ENCODE results near the gene DMD.

DMD gene

GRCh38 chrX:32894679-32895078 is 316.7 kb downstream of the DMD start:
- DNase-seq (ENCODE audit: low read depth), result no peak

GRCh38 chrX:32893751-32894150 is 317.6 kb downstream of the DMD start:
- no peak for DNase-seq (ENCODE audit: low read depth)
- no peak overlapping the region for H3K4me3 ChIP-seq (ENCODE audit: low read depth, low read length)
- no peak for TF ChIP-seq CTCF (IDR thresholded peaks at IDR 0.05; ENCODE audit: low read depth, low read length)

More at GRCh38 chrX:32894679-32895078, 316.7 kb downstream of the DMD start:
- no peak overlapping the region for H3K4me3 ChIP-seq (ENCODE audit: low read depth, low read length)
- no peak for TF ChIP-seq MAX (IDR thresholded peaks at IDR 0.05; ENCODE audit: low read depth, low read length)
- TF ChIP-seq POLR2A (IDR thresholded peaks at IDR 0.05; ENCODE audit: extremely low read depth, insufficient read length), result no peak
- no peak for TF ChIP-seq CTCF (IDR thresholded peaks at IDR 0.05; ENCODE audit: low read depth, low read length)
- no peak for TF ChIP-seq MYC (IDR thresholded peaks at IDR 0.05; ENCODE audit: low read depth, low read length)

- no peak overlapping the region for H3K4me3 ChIP-seq (ENCODE audit: low read depth, low read length)
- no peak for TF ChIP-seq MAX (IDR thresholded peaks at IDR 0.05; ENCODE audit: low read depth, low read length)
- no peak for TF ChIP-seq CTCF (IDR thresholded peaks at IDR 0.05; ENCODE audit: low read depth, low read length)
- TF ChIP-seq POLR2A (IDR thresholded peaks at IDR 0.05; ENCODE audit: extremely low read depth, insufficient read length), result no peak
- no peak for TF ChIP-seq MYC (IDR thresholded peaks at IDR 0.05; ENCODE audit: low read depth, low read length)
- no peak for DNase-seq (ENCODE audit: low read depth)
These were observed 333.8 kb downstream of the DMD start for GRCh38 chrX:32877592-32877991.

GRCh38 chrX:32874839-32875238 is 336.5 kb downstream of the DMD start:
- H3K4me3 ChIP-seq (ENCODE audit: low read depth, low read length), result no peak overlapping the region
- no peak for DNase-seq (ENCODE audit: low read depth)
- TF ChIP-seq CTCF (IDR thresholded peaks at IDR 0.05; ENCODE audit: low read depth, low read length), result no peak
- TF ChIP-seq MAX (IDR thresholded peaks at IDR 0.05; ENCODE audit: low read depth, low read length), result no peak
- no peak for TF ChIP-seq POLR2A (IDR thresholded peaks at IDR 0.05; ENCODE audit: extremely low read depth, insufficient read length)
- TF ChIP-seq MYC (IDR thresholded peaks at IDR 0.05; ENCODE audit: low read depth, low read length), result no peak

- H3K4me3 ChIP-seq (ENCODE audit: low read depth, low read length), result no peak overlapping the region
- DNase-seq (ENCODE audit: low read depth), result no peak
- TF ChIP-seq CTCF (IDR thresholded peaks at IDR 0.05; ENCODE audit: low read depth, low read length) (no peak), MAX (IDR thresholded peaks at IDR 0.05; ENCODE audit: low read depth, low read length) (no peak), MYC (IDR thresholded peaks at IDR 0.05; ENCODE audit: low read depth, low read length) (no peak), POLR2A (IDR thresholded peaks at IDR 0.05; ENCODE audit: extremely low read depth, insufficient read length) (no peak)
These were observed 337.6 kb downstream of the DMD start for GRCh38 chrX:32873786-32874185.

GRCh38 chrX:32871636-32872035 is 339.7 kb downstream of the DMD start:
- DNase-seq (ENCODE audit: low read depth), result no peak
- no peak overlapping the region for H3K4me3 ChIP-seq (ENCODE audit: low read depth, low read length)
- TF ChIP-seq POLR2A (IDR thresholded peaks at IDR 0.05; ENCODE audit: extremely low read depth, insufficient read length), result no peak
- no peak for TF ChIP-seq CTCF (IDR thresholded peaks at IDR 0.05; ENCODE audit: low read depth, low read length)
- no peak for TF ChIP-seq MYC (IDR thresholded peaks at IDR 0.05; ENCODE audit: low read depth, low read length)
- TF ChIP-seq MAX (IDR thresholded peaks at IDR 0.05; ENCODE audit: low read depth, low read length), result no peak

Measured in NB4 (cell line).